GM12874 (cell line): ENCODE measurements around the gene AP1AR.

Experiments used
- CTCF ChIP-seq: IDR thresholded peaks from 2 replicates; pipeline ENCODE4 v1.5.1; 2011; ENCODE audit warnings: low read depth, mild to moderate bottlenecking, control low read depth, low read length, moderate library complexity; ENCODE audit not compliant: insufficient read depth

Gene AP1AR

GRCh38 chr4:112230879-112231778 is 458 bp upstream of the AP1AR start:
- no peak for TF ChIP-seq CTCF

GRCh38 chr4:112234952-112235609 is 3.5 kb downstream of the AP1AR start:
- TF ChIP-seq CTCF: peak; percentile 61

- TF ChIP-seq CTCF: no peak
Observed at GRCh38 chr4:112236040-112236439, 4.5 kb downstream of the AP1AR start.

- no peak for TF ChIP-seq CTCF
Observed at GRCh38 chr4:112238833-112239232, 7.2 kb downstream of the AP1AR start.

DNA sequence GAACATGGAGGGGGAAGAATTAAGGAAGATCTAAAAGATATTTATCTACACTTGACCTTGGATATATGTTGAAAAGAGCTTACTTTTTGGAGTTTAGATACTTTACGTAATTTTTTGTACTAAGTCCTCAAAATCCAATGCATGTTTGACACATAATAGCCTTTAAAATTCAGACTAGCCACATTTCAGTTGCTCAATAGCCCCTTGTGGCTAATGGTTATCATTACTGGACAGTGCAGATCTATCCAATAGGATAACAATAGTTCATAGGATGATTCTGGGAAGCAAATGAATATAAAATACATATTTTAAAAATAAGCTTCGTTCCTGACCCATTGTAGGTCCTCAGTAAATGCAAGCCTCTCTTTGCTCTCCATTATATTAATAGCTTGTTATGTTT is 13.8 kb downstream of the AP1AR start:
- no peak for TF ChIP-seq CTCF

DNA sequence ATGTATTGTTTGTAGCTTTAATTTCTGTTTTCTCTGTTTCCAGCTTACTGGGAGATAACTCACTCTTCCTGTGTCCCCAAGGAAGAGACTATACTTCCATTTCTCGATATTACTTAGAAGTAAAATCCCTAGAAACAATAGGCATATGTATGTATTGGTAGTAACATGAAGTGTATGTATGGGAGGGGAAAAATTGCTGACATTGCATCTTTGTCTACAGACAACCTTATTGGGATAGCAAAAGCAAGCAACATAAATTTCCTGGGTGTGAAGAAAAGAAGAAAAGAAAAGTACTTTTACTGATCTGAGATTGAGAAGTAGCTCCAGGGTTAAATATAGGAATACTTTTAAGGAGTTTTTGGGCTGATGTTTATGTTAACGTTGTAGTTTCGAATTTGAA is 15.4 kb downstream of the AP1AR start:
- TF ChIP-seq CTCF: no peak

DNA sequence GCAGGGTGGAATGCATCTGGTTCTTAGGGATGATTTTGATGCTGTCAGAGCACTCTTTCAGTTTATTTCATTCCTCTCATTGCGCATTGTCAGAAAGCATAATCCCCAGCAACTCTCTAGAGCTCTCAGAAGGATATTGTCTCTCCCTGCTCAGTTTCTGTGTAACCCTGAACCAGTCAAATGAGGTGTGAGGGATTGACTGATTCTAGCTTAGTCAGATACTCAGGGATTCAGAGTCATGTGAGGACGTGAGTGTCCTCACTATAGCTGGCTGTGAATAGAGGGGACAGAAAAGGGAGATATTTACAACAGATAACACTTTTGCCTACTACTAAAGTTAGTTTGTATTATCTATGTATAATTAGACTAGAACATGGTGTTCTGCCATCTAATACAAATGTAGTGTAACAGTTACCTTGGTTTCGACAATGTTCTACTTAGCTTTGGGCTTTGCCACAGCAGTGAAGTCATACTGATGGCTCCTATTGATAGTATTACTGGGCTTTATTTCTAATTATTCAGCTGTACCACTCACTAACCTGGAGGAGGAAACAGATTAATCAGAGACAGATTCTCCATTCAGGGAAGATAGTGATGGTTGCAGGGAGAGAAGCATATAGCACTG is 19.5 kb downstream of the AP1AR start:
- TF ChIP-seq CTCF: no peak
